HepG2 (cell line): ENCODE results near the gene EPB41L2. TPM values are rescaled to one million over a fixed set of nuclear protein-coding genes. Genes with fewer than 3 reads are reported as not detected.

Experiments
- ASH2L ChIP-seq: fragments of 300-600, 200-600 bp; sonication (generic); IDR thresholded peaks from 2 replicates; pipeline ENCODE4 v1.7.0; 2017; ENCODE audit warnings: low read depth, mild to moderate bottlenecking, moderate library complexity, mixed read lengths, low read length; ENCODE audit not compliant: insufficient read length
- MIXL1 ChIP-seq: IDR thresholded peaks from 2 replicates; pipeline ENCODE4 v1.6.1; 2016
- NONO ChIP-seq, 2 experiments: fragments of 450-650 bp in 1 of 2; sonication (generic) in 1 of 2; formaldehyde crosslinking in 1 of 2; IDR thresholded peaks in 1 of 2; conservative IDR thresholded peaks in 1 of 2; 2 replicates each; pipeline versions ENCODE4 v1.6.1 to v1.8.0; 2017 to 2022; ENCODE audit warnings: mild to moderate bottlenecking in 1 of 2, missing genetic modification reagents in 1 of 2, moderate library complexity in 1 of 2
- NR2F6 ChIP-seq, 2 experiments: IDR thresholded peaks; 2 replicates each; pipeline ENCODE4 v1.6.1; 2016; ENCODE audit warnings: antibody characterized with exemption in 1 of 2, mild to moderate bottlenecking in 1 of 2
- PAXIP1 ChIP-seq: sonication (generic); formaldehyde crosslinking; conservative IDR thresholded peaks from 2 replicates; pipeline ENCODE4 v1.4.0; 2020; ENCODE audit warnings: mild to moderate bottlenecking, missing genetic modification reagents, moderate library complexity
- SAP130 ChIP-seq: IDR thresholded peaks from 2 replicates; pipeline ENCODE4 v1.6.1; 2016; ENCODE audit warnings: low read depth
- SNAPC2 ChIP-seq: sonication (generic); formaldehyde crosslinking; IDR thresholded peaks from 2 replicates; pipeline ENCODE4 v1.8.1; 2022; ENCODE audit warnings: mild to moderate bottlenecking, missing genetic modification reagents
- SOX13 ChIP-seq, 3 experiments: fragments of 450-650 bp in 1 of 3; sonication (generic) in 1 of 3; formaldehyde crosslinking in 1 of 3; IDR thresholded peaks in 2 of 3; conservative IDR thresholded peaks in 1 of 3; 2 replicates each; pipeline versions ENCODE4 v1.5.0 to v1.6.1; 2016 to 2020; ENCODE audit warnings: antibody characterized with exemption in 1 of 3, mild to moderate bottlenecking in 1 of 3, missing compliant biosample characterization in 1 of 3, missing genetic modification reagents in 1 of 3, moderate library complexity in 1 of 3
- ZNF224 ChIP-seq: sonication (generic); formaldehyde crosslinking; IDR thresholded peaks from 2 replicates; pipeline ENCODE4 v1.5.0; 2020; ENCODE audit warnings: mild to moderate bottlenecking, missing genetic modification reagents
- polyA plus RNA-seq, 8 experiments: library from polyadenylated mRNA; depleted of rRNA in 3 of 8; stranded (reverse) in 7 of 8; unstranded in 1 of 8; fragments of >200 nt; fragmentation: Illumina TruSeq in 4 of 8; extraction: Trizol in 4 of 8; gene quantifications; 2 replicates each; pipeline versions ENCODE4 v1.2.1 to v1.2.3, GENCODE V29; 2011 to 2016; ENCODE audit warnings: low read depth in 4 of 8, missing spikeins in 1 of 8, mixed read lengths in 1 of 8; ENCODE audit not compliant: insufficient read depth in 1 of 8
- total RNA-seq, 5 experiments: library from RNA; depleted of rRNA; stranded (reverse); fragments of >200 nt; fragmentation: Illumina TruSeq; extraction: Trizol; gene quantifications; 2 replicates each; pipeline ENCODE4 v1.2.3, GENCODE V29; 2016; ENCODE audit warnings: low read depth in 1 of 5
- TF ChIP-seq, protein P1 (sequence below): sonication (generic); formaldehyde crosslinking; IDR thresholded peaks from 2 replicates; pipeline ENCODE4 v1.4.0; 2020; ENCODE audit warnings: mild to moderate bottlenecking, missing genetic modification reagents

Gene EPB41L2
- total and polyA plus RNA-seq, 2 of the 13 experiments (the other 11 are each of a cell fraction or from before 2014, with no cell fraction given), result 41.7 to 56.4 TPM

- TF ChIP-seq PAXIP1 (peak; percentile 34; the same call in 1 of the 2 replicates), MIXL1 (peak; percentile 49; the same call in 1 of the 2 replicates), SOX13 (IDR thresholded peaks at IDR 0.05) (no peak), SOX13 (CRISPR knock-in tag; conservative IDR thresholded peaks at IDR 0.05 in 1 of 2, IDR thresholded peaks at IDR 0.05 in 1 of 2) (peak in 1 of 2 experiments; percentile 47; a peak in 1 of 4 replicates), SNAPC2 (CRISPR knock-in tag) (peak; percentile 79; the same call in 1 of the 2 replicates), ZNF224 (no peak), NONO (IDR thresholded peaks at IDR 0.05) (no peak), NONO (CRISPR knock-in tag; conservative IDR thresholded peaks at IDR 0.05) (0 out of 2 replicates have a peak, but pooled peaks have one; percentile 47), ASH2L (peak; percentile 19), SAP130 (CRISPR knock-in tag) (0 out of 2 replicates have a peak, but pooled peaks have one; percentile 10), NR2F6 (IDR thresholded peaks at IDR 0.05) (no peak), NR2F6 (CRISPR knock-in tag; IDR thresholded peaks at IDR 0.05) (peak; percentile 25; the same call in 1 of the 2 replicates)
- TF ChIP-seq, protein P1, sequence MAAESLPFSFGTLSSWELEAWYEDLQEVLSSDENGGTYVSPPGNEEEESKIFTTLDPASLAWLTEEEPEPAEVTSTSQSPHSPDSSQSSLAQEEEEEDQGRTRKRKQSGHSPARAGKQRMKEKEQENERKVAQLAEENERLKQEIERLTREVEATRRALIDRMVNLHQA, result no peak
Observed at GRCh38 chr6:131035582-131035981, 27.5 kb downstream of the EPB41L2 start (continued).
